Measurements from ENCODE around the gene MAML2.
A peak's percentile ranks its signal among the peaks of the same experiment; 100 is the strongest.
"Not testable (repeated sequence)": the region's sequence is repeated elsewhere in the genome, so short reads cannot be mapped to it uniquely, and the experiment has no call there.

The MAML2 gene

DNA sequence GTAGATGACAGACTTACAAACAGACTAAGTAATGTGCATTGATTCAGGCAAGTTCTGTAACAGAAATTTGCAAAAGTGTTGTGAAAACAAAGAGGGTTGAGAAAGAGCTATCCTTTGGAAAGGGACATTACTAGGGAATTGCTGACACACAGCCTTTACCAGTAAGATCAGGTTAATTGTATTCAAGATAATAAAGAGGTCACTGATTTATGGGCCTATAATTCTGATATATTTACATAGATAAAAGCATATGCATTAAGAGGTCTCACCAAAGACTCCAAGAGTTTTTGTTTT is 138.7 kb downstream of the MAML2 start:
- DNase-seq = no peak

DNA sequence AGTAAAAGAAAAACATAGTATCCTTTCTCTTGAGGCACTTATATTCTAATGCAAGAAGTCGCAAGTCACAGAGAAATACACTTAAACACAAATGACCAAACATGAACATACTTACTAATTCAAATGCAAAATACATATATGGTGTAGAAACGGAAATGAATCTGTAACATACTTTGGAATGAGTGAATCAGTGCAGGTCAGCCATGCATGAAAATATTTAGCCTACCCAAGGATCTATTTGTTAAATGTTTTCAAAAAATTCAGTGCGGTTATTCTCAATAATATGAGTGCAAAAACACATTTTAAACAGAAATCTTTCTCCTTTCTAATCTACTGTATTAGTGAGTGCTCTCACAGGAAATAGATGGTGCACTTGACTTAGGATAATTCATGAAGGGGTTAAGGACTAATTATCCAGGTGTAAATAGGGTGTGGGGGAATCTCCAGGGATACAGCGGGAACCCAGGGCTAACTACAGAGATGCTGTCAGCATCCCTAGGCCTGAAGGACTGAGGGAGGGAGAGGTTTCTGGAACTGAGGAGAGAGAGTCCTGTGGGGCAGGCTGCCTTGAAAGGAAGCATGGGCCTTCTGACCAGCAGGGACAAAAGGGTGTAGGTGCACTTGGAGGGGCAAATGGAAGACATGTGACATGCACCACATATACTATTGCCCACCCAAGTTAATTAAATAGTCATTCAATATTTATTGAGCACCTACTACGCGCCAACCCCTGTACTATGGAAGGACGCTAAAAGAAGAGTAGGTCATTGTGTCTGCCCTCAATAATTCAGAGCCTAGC is 139.2 kb downstream of the MAML2 start:
- no peak for DNase-seq

DNA sequence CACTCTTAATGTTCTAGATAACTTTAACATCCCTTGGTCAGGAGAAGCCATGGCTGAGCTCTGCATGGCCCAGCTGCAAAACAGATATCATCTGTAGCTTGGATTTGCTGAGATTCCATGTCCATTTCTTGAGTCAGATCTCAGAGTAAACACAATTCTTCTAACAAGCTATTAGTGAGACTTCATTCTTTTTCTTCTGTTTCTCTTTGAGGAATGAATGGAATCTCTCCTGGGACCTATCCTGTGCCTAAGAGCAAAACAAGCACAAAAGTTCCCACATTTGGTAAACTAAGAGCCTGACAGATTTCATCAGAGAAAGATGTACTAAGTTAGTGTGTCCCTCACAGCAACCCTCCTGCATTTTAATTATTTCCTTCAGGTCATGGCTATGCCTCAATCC is 142.8 kb downstream of the MAML2 start:
- no peak for DNase-seq

DNA sequence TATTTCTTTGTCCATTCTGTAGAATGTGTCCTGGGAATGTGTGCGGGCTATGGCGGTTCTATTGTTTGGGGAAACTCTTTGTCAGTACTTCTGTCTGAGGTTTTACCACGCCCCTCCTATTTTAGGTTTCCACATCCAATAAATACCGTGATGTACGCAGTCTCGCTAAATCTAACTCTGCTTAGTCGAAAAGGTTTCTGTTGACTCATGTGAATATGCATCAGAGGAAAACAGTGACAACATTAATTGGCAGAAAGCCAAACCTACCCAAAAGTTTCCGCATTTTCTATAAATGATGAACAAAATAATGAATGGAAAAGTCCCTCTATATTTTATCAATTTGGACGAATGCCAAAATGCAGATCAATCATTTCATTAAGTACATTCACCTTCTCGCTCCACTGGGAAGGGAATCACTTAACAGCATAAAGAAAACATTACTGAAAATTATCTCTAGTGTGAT is 143.4 kb downstream of the MAML2 start:
- DNase-seq = peak; percentile 28

DNA sequence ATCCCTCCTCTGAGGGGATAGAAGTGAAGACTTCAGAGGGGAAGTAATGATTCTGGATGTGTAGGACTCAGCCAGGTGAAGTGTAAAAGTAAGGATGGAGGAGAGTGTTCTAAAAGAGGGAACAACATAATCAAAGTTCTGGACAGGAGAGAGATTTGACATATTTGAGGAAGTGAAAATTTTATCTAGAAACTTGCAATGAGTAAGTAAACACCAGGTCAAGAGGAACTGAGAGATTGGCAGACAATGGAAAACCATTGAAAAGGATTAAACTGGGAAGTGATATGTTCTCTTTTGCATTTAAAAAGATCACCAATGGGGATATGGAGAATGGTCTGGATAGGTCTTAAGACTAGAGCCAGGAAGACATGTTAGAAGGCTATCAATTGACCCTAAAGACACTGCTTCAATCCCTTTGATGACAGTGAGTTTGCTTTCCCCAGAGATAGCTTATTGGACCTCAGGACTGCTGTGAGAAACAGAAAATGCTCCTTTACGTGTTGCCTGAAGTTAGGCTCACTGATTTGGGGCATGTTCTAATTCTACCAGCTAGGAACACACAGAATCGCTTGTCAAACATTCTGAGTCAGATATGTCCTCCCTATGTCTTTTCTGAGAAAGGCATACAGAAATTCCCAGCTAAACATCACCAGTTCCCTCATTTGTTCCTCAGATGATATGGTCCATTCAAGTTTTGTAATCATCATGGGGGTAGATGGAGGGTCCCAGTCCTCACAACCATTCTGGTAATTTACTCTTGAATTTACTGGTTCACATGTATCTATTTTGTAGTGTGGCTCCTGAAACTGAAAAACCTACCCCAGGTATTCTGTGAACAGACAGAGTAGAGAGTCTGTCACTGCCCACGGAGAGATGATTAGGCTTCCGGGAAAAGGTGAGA is 144.9 kb downstream of the MAML2 start:
- no peak for DNase-seq

DNA sequence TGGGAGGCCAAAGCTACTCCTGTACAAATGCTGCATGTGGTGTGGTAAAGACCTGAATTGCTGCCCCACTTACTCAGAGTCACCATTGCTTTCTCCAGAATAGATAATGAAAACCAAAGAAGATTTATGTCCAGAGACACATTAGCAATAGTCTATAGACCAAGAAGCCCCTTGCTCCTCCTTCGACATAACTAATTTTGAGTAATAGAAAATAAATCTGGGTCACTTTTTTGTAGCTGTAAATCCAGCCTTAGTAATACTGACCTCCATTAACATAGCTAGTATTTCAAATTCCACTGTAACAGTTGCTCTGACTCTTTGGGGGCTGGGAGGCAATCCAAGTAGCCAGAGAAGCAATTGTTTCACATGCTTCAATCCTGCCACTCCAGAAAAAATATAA is 145.9 kb downstream of the MAML2 start:
- DNase-seq = no peak

DNA sequence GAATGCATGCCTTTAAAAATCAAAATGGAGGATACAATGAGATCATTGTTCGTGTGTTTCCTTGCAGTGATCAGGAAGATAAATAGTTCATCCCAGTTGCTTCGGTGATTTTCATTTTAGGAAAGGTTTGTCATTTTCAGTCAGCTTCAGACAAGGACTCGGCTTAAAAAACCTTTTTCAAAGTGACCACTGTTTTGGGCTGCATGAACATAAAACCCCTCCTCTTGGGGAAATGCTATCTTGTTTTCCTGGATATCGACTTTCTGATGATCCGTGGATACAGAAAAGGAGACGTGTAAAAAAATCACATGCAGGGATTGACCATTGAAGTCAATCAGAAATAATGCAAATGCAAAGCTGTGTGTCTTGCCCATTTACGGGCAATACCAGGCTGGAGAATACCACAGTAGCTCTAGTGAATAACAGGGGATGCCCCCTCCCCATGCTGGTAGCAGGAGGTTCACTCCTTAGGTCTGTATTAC is 146.8 kb downstream of the MAML2 start:
- no peak for DNase-seq

DNA sequence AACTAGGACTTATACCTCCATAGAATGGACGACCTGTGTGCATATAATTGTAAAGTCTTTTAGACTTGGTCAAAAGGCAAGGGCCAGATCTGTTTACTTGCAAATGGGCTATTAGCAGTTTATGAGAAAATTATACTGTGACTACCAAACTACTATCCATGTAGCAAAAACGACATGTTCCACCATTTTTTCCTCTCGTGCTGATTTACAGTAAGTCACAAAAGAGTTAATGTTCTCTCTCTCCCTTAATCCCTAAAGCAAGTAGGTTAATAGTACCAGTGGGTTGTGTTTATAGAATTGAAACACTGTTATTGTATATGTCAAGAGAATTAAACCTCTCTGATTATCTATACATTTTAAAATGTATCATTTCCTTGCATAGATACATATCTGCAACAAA is 147.3 kb downstream of the MAML2 start:
- DNase-seq = no peak

DNA sequence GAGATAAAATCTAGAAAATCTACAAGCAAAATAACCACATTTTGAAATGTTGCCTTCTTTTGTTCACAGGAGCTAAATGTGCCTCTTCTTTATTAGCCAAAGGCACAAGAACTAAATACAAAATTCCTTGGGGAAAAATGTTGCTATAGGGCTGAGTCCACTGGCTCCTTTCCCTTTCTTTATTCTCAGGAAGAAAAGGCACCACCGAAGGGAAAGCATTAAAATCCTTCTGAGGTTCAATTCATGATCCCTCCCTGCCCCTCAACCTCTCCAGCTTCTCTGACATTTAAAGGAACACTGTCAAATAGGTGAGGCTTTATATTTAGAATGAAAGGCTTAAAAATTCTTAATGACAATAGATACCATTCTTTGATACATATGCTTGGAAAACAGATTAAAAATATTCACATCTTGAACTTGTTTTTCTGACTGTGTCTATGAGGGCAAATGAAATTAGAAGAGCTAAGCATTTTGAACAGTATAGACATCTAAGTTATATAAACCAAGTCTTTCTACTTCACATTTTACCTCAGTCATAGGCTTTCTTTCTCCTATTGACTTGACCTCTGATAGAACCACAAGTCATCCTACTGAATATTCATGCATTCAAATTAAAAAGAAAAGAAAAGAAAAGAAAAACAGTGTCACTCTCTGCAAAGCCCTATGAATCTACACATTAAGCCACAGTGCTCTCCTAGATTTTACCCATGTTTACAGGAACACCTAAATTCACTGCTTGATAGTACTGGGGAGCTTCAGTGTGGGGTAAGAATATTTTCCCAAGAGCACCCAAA is 148.2 kb downstream of the MAML2 start:
- DNase-seq = no peak

DNA sequence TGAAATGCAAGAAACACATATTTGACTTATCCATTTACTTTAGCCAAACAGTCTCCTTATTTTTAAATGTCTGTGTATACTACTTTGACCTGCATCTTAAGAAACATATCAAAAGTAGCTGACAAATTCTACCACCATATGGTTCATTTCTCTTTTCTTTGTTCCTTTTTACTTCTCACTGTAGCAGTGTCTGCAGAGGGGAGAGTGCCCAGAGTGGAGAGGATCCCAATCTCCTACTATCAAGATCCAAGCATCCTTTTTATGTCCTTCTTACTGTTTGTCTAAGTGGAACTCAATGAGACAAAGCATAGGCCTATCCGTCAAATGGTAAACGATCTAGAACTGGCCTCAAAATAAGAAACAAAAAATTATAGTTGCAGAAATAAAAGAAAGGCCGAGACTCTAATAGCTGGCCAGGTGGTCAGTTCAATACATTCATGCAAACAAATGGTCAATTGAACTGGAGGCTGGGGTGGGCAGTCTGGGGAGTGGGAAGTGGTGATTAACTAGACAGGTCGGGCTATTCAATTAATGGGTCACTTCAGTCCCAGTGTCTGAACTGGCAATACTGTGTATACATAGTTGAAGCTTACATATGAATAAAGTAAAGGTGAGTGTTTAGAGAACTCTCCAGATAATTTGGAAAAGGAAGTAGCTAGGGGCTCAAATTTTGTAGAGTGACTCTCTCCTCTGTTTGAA is 149.1 kb downstream of the MAML2 start:
- no peak for DNase-seq

DNA sequence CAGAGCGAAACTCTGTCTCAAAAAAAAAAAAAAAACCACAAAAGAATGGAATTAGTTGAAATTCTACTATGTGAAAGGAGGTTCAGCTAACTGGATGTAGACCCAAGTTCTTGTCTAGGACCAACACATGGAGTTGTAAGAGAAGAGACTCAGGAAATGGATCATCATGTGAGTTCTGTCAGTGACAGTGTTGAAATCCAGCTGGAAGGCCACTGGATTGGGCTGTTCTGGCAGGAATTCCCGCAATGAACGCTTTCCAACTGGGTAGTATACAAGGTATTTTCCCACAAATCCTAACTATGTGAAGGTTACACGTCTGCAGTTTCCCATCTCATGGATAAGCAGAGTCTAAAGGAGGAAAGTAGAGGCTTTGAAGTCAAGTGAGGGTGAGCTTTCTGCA is 151.2 kb downstream of the MAML2 start:
- no peak for DNase-seq

DNA sequence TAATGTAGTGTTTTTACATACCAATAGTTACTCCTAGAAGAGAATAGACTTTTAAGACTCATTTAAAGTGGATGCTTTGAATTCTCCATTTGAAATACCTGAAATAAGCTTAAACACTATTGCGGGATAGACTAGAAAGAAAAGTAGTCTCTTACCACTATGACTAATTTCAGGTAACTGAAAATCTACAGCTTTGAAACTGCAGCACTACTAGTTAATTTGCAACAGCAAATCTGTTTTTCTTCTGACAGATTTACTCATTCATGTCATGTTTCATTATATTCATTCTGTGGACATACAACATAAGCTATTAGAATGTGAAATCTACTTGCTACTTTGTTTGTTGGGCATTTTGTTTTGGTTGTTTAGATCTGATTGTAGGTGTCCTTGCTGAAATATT is 153.6 kb downstream of the MAML2 start:
- DNase-seq = no peak

DNA sequence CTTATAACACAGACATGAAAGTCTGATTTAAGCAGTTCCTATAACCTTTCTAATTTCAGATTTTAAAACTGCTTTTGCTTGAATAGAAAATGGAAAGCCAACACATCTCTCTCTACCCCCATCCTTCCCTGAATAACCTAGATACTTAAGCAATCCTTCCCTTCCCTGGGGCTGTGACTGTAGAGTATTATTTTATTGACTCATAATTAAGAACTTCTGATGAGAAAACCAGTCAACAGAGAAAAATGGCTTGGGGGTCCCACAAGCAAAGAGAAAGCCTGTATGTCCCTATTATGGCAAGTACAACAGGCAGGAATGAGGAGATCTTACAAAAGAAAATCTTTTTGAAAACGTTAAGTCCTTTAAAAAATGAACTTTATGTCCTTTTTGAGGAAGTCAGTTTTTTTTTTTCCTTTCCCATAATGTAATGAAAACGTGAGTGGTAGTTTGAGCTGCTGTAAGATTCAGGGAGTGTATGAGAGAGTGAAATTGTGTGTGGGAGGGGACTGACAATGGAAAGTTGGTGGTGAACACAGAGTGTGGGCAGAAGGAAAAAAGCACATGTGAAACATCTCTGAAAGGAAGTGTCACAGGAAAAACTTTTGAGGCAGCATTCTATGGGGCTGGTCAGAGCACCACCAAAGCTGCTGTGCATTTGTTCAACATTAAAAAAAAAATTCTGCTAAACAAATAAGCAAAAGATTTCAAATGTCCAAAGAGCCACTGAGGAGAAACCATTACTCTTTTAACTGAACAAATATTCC is 154.6 kb downstream of the MAML2 start:
- peak; percentile 19 for DNase-seq

DNA sequence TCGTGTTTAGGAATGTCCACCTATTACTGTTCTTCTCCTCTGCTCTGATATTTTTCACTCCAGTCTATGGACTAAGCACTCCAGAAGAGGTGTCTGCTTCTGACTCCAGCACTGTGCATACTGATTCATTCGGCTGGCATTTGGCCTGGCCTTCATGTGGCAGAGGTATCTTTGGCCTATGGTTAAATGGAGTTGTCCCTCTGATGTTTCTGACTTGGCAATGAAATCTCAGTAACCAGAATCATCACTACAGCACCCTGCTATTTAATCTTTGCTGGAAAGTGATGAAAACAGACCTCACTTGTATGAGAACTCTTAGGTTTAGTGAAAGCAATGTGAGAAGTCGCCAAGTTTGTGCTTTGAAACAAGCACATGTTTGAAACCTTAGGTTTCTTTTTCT is 155.2 kb downstream of the MAML2 start:
- DNase-seq = no peak

DNA sequence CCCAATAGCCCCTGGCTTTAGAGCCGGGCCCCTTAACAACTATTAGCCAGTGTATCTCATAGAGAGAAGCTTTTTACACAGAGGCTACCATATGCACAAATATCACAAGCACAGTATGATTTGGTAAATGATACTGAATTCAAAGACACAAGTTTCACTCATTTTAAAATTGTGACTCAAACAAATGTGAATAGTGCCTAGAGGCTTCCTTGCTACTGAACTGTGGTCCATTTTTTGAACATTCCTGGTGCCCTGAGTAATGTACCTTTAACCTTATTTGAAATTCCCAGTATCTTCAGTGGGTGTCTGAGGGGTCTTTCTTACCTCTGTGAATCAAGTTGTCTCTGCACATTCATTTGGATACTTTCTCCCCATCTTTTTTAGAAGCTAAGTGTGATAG is 156.2 kb downstream of the MAML2 start:
- DNase-seq = no peak

DNA sequence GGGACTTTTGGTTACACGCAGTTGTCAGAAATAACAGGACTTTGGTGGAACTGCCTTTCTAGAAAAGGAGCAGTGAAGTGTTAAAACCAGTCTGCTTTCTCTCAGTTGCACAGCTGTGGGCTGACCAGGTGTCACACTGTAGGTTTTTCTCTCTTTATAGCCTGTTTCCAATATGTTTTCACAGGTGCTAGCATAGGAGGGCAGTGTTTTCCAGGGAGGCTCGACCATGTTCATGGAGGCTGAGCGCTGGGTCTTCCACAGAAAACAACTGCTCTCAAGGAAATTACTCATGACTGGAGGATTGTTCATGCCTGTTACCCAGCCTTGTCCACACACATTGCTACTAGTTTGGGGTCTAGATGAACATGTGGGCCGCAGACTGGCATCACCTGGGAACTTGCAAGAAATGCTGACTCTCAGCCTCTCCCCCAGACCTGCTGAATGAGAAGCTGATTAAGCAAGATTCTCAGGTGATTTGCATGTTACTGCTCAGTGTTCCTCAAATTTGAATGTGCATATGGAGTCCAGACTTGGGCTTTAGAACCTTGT is 157.7 kb downstream of the MAML2 start:
- DNase-seq = no peak

DNA sequence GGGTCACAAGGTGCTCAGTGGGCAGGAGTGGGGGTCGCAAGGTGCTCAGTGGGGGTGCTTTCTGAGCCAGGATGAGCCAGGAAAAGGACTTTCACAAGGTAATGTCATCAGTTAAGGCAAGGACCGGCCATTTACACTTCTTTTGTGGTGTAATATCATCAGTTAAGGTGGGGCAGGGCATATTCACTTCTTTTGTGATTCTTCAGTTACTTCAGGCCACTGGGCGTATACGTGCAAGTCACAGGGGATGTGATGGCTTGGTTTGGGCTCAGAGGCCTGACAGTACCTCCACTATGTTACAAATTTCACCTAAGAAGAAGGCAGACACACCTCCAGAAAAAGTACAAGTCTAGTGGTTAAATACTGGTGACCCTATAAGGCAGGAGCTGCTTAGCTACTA is 162.1 kb downstream of the MAML2 start:
- not testable (repeated sequence) for DNase-seq

DNA sequence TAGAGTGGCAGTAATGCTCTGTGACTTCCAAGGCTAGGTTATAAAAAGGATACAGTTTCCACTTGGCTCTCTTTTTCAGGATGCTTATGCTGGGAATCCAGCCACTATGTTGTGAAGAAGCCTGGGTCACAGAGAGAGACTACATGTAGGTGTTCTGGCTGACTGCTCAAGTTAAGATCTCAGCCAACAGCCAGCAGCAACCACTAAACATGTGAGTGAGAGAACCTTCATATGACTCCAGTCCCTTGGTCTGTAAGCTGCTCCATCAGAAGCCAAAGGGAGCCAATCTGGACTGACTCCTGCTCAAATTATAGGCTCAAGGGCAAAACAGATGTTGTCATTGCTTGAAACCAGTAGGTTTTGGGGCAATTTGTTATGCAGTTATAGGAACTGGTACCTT is 162.7 kb downstream of the MAML2 start:
- no peak for DNase-seq

DNA sequence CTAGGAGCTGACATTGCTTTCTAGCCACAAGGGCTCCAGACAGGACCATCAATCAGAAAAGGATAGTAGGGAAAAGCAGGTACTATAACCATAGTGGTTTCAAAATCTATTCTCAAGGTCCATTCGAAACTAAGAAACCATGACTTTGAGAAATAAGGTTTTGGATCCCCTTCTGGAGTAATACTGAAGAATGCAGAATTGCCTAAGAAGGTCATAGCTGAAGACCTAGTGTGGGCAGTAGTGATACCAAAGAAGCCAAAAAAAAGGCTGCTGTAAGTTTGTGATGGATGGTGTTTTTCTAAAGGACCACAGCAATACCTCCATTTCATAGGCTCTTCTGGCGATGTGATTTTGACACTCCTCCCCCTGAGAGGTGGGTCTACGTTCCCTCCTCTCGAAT is 163.1 kb downstream of the MAML2 start:
- no peak for DNase-seq

DNA sequence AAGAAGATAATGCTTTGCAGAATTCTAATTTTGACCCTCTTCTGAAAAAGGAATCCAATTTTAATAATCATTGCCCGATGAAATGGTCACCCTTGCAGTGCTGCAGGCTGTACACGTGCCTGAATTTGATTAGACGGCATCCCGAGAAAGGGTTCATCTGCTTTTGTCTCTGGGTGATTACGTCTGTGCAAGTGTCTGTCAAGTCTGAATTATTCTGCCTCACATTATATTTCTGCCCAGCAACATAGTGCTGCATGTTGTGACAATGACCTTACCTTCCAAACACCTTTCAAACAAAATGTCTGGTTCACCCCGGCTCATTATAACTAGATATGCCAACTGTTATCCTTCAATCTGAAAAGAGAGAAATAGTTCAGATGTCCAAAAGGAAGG is 164.1 kb downstream of the MAML2 start:
- DNase-seq = no peak

DNA sequence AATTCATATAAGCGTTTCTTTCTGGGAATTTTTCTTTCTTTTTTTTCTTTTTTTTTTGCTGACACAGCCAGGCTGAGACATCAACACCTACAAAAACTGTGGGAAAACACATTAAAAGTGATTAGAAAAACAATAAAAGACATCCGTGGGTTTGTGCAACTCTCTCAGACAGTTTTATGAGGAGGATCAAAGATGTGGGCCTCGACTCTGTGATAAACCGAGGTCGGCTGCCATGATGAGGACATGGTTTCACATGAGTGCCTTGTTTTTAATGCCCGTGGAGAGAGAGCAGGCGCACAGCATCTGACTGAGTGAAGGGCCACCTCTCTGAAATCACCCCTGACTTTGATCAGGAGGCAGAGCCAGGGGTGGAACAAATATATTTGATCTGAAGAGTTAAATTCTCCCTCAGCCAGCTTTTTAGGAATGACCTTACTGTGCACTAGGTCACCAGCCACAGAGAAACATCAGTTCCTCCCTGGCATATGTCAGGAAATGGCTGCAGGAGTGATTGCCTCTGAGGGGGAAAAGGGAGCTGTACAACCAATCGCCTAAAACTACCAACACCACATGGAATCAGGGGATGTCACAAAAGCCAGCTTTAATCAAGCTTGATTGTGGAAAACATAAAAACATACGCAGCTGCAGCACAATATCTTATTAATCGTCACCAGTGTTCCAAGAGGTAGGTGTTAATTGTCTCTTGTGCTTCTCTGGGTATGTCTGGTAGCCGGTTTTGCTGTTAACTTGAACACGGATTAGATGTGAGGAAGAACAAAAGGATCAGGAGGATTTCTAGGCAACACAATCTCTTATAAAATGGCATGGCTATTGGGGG is 164.7 kb downstream of the MAML2 start:
- DNase-seq = no peak

Data from activated naive CD4-positive, alpha-beta T cell treated with anti-CD3 and anti-CD28 coated beads, Interleukin-2, amount 50 U/mL, for 16 hours (primary cell).